RWPE2 (cell line): Measurements from ENCODE around the gene ATP9A.

ENCODE experiments used
- ATAC-seq: fragments of 200-7000 bp; cut with Tn5 transposase; 3 replicates; pipeline ENCODE4 v1.9.1; 2021; ENCODE audit warnings: low read depth
- DNase-seq: peaks from one replicate; pipeline ENCODE4 v3.0.0-alpha.2; 2020; ENCODE audit warnings: low spot score
- H3K27ac ChIP-seq: fragments of 450-650 bp; 2 replicates; pipeline ENCODE4 v1.5.1; 2017; ENCODE audit warnings: mild to moderate bottlenecking; ENCODE audit not compliant: poor library complexity, severe bottlenecking
- H3K27me3 ChIP-seq: fragments of 250-450 bp; sonication (Bioruptor Pico); 2 replicates; pipeline ENCODE4 v1.5.1; 2021; ENCODE audit warnings: mild to moderate bottlenecking, moderate library complexity; ENCODE audit not compliant: insufficient read depth, poor library complexity, severe bottlenecking
- H3K36me3 ChIP-seq: fragments of 250-450 bp; sonication (Bioruptor Pico); 2 replicates; pipeline ENCODE4 v1.5.1; 2020; ENCODE audit warnings: low read depth, mild to moderate bottlenecking, moderate library complexity
- H3K4me1 ChIP-seq: fragments of 250-450 bp; sonication (Bioruptor Pico); 2 replicates; pipeline ENCODE4 v1.5.1; 2021; ENCODE audit warnings: mild to moderate bottlenecking, moderate library complexity; ENCODE audit not compliant: insufficient read depth, poor library complexity, severe bottlenecking
- H3K4me3 ChIP-seq: fragments of 250-450 bp; sonication (Bioruptor Pico); 2 replicates; pipeline ENCODE4 v1.5.1; 2021; ENCODE audit warnings: mild to moderate bottlenecking, moderate library complexity; ENCODE audit not compliant: severe bottlenecking
- H3K9me3 ChIP-seq: fragments of 250-450 bp; sonication (Bioruptor Pico); 2 replicates; pipeline ENCODE4 v1.5.1; 2021; ENCODE audit warnings: mild to moderate bottlenecking, moderate library complexity; ENCODE audit not compliant: severe bottlenecking
- CTCF ChIP-seq: fragments of 450-650 bp; IDR thresholded peaks from one replicate; pipeline ENCODE4 v1.5.1; 2017; ENCODE audit warnings: mild to moderate bottlenecking, moderate library complexity; ENCODE audit not compliant: poor library complexity, severe bottlenecking

ATP9A gene

GRCh38 chr20:51804754-51805153, 36.6 kb upstream of the ATP9A start:
- H3K4me1 ChIP-seq, result peaks cover 6% of the 10 kb centered on the region
- H3K27ac ChIP-seq, result no peak overlapping the region
- peak; percentile 23 for DNase-seq
- H3K4me3 ChIP-seq, result no peak overlapping the region
- no peaks in the 10 kb centered on the region for H3K27me3 ChIP-seq
- no peaks in the 10 kb centered on the region for H3K9me3 ChIP-seq
- no peak for TF ChIP-seq CTCF
- H3K36me3 ChIP-seq, result no peaks in the 10 kb centered on the region
- no peak for ATAC-seq

GRCh38 chr20:51803148-51803854, 35.1 kb upstream of the ATP9A start:
- Histone ChIP-seq H3K27me3 (no peaks in the 10 kb centered on the region), H3K27ac (no peak overlapping the region), H3K36me3 (no peaks in the 10 kb centered on the region), H3K9me3 (no peaks in the 10 kb centered on the region), H3K4me1 (peaks cover 6% of the 10 kb centered on the region), H3K4me3 (no peak overlapping the region)
- TF ChIP-seq CTCF, result no peak
- peak; percentile 47 for ATAC-seq
- DNase-seq, result peak; percentile 5

- H3K27ac ChIP-seq, result no peak within 1 kb of the TSS
- H3K4me1 ChIP-seq, result peaks cover 6% of the 10 kb centered on the region
- H3K4me3 ChIP-seq, result peak within 1 kb of the TSS; percentile 44
- H3K27me3 ChIP-seq, result no peaks in the 10 kb centered on the region
- H3K36me3 ChIP-seq, result no peaks in the 10 kb centered on the region
- TF ChIP-seq CTCF, result no peak
- ATAC-seq, result no peak
- no peaks in the 10 kb centered on the region for H3K9me3 ChIP-seq
- no peak for DNase-seq
These were observed 34.1 kb upstream of the ATP9A start, which contains the start of gene SALL4 for GRCh38 chr20:51802170-51802751. Gene SALL4 (minus strand): TSS chr20:51802521. CDS start chr20:51802408, 113 bp downstream.

GRCh38 chr20:51801823-51802123, 33.6 kb upstream of the ATP9A start:
- no peak overlapping the region for H3K4me3 ChIP-seq
- H3K27me3 ChIP-seq, result no peaks in the 10 kb centered on the region
- H3K9me3 ChIP-seq, result no peaks in the 10 kb centered on the region
- peaks cover 6% of the 10 kb centered on the region for H3K4me1 ChIP-seq
- no peak for DNase-seq
- no peak overlapping the region for H3K27ac ChIP-seq
- no peak for TF ChIP-seq CTCF
- no peak for ATAC-seq
- H3K36me3 ChIP-seq, result no peaks in the 10 kb centered on the region
